HG03159 (cell line): Measurements from ENCODE around the gene KRT76.

Experiments
- ATAC-seq: cut with Tn5 transposase; IDR thresholded peaks from one replicate; pipeline ENCODE4 v1.9.1; 2021; ENCODE audit warnings: mild to moderate bottlenecking, moderate library complexity; ENCODE audit not compliant: unreplicated experiment

The KRT76 gene

GRCh38 chr12:52742196-52742580 is 35.0 kb downstream of the KRT76 start:
- ATAC-seq = no peak

- ATAC-seq = no peak
Measured at GRCh38 chr12:52741375-52742195, 35.6 kb downstream of the KRT76 start.

GRCh38 chr12:52740584-52740983 is 36.6 kb downstream of the KRT76 start:
- ATAC-seq = no peak

GRCh38 chr12:52739963-52740362 is 37.2 kb downstream of the KRT76 start:
- ATAC-seq = no peak

- ATAC-seq = no peak
Measured at GRCh38 chr12:52735816-52736632, 41.1 kb downstream of the KRT76 start.

- ATAC-seq = no peak
Measured at GRCh38 chr12:52735106-52735505, 42.0 kb downstream of the KRT76 start.

GRCh38 chr12:52730793-52731192 is 46.4 kb downstream of the KRT76 start:
- no peak for ATAC-seq

GRCh38 chr12:52730383-52730782 is 46.8 kb downstream of the KRT76 start:
- no peak for ATAC-seq

GRCh38 chr12:52729147-52729546 is 48.0 kb downstream of the KRT76 start:
- ATAC-seq = no peak

GRCh38 chr12:52728374-52728773 is 48.8 kb downstream of the KRT76 start:
- ATAC-seq = no peak

- no peak for ATAC-seq
Measured at GRCh38 chr12:52727037-52727436, 50.1 kb downstream of the KRT76 start.

GRCh38 chr12:52726451-52726850 is 50.7 kb downstream of the KRT76 start:
- no peak for ATAC-seq

- no peak for ATAC-seq
Measured at GRCh38 chr12:52724384-52724783, 52.8 kb downstream of the KRT76 start.

GRCh38 chr12:52722680-52723079 is 54.5 kb downstream of the KRT76 start:
- ATAC-seq = no peak

GRCh38 chr12:52721838-52722470 is 55.2 kb downstream of the KRT76 start:
- no peak for ATAC-seq

GRCh38 chr12:52720365-52720886 is 56.7 kb downstream of the KRT76 start:
- no peak for ATAC-seq
